GM13976 (cell line): Measurements from ENCODE around the gene SETX.

Experiments used
- DNase-seq: peaks from one replicate; pipeline ENCODE4 v3.0.0; 2012; ENCODE audit warnings: low spot score
- CTCF ChIP-seq: IDR thresholded peaks from 2 replicates; pipeline ENCODE4 v1.5.1; 2012; ENCODE audit warnings: borderline replicate concordance, mild to moderate bottlenecking; ENCODE audit not compliant: insufficient read depth; ENCODE audit errors: extremely low read depth, missing control alignments, control extremely low read depth
- in situ Hi-C: fragments of 300-500 bp; cut with MboI; formaldehyde crosslinking; loops from one replicate; pipeline ENCODE4 v1.12.0; 2022; ENCODE audit warnings: low sequenced_read_pairs, mixed read lengths, inconsistent platforms; ENCODE audit not compliant: unreplicated experiment

Gene SETX

GRCh38 chr9:132243156-132244074, 111.4 kb downstream of the SETX start:
- no peak for DNase-seq
- TF ChIP-seq CTCF: no peak
- in situ Hi-C loops: no loop called here

- TF ChIP-seq CTCF: no peak
- in situ Hi-C loops: no loop called here
- no peak for DNase-seq
Measured at GRCh38 chr9:132242621-132243155, 112.1 kb downstream of the SETX start.

GRCh38 chr9:132241840-132242620, 112.8 kb downstream of the SETX start:
- DNase-seq: peak; percentile 74
- in situ Hi-C loops: no loop called here
- no peak for TF ChIP-seq CTCF

GRCh38 chr9:132241483-132241839, 113.3 kb downstream of the SETX start:
- DNase-seq: no peak
- no peak for TF ChIP-seq CTCF
- in situ Hi-C loops: no loop called here

- in situ Hi-C loops: no loop called here
- DNase-seq: peak; percentile 99
- no peak for TF ChIP-seq CTCF
Measured at GRCh38 chr9:132240841-132241482, 113.8 kb downstream of the SETX start.

GRCh38 chr9:132239999-132240840, 114.6 kb downstream of the SETX start:
- no peak for DNase-seq
- no peak for TF ChIP-seq CTCF
- in situ Hi-C loops: no loop called here
